ENCODE measurements around the gene GJA5.
A peak's percentile ranks its signal among the peaks of the same experiment; 100 is the strongest.

The GJA5 gene

GRCh38 chr1:147726168-147726567, 34.2 kb downstream of the GJA5 start:
- no peak for DNase-seq (ENCODE audit: low read depth)

DNA sequence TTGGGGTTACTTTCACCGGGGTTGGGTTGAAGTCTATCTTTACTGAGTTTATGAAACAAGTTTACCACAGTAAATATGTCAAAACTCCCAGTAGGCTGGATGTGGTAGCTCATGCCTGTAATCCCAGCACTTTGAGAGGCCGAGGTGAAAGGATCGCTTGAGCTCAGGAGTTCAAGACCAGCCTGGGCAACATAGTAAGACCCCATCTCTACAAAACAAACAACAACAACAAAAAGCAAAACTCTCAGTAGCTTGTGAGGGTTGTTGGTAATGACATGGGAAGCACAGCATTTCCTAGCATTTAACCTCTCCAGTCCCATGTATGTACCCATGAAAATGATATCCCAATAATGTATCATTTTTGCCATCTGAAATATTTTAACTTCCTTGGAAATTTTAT, 34.7 kb downstream of the GJA5 start:
- DNase-seq (ENCODE audit: low read depth), result no peak

DNA sequence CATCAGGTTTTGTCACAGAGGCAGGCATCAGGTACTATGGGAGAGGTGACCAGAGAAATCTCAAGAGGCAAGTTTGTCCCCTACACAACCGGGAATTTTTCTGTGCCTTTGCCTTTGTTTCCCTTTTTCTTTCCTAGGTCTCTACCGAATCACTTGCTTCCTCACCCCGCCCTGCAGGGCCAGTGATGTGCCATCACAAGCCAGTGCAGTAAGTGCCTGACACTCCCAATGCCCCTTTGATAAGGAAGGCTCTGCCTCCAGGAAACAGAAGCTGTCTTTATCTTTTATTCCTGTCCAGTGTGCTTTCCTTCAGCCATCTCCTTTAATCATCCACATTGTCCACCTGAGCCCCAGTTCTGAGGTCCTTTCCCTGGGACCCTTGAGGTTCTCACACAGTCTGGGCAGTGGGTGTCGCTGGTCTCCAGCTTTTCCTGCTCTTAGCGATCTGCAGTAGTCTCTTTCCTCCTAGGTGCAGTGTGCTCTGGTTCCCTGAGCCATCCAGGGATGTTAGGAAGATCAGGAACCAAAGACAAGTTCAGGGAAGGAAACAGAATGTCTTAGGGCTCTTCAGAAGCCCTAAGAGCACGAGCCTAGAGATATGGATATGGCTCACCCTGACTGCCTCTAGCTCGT, 36.6 kb downstream of the GJA5 start:
- DNase-seq (ENCODE audit: low read depth), result peak; percentile 60

- no peak for DNase-seq (ENCODE audit: low read depth)
Measured at GRCh38 chr1:147722124-147722523, 38.3 kb downstream of the GJA5 start.

DNA sequence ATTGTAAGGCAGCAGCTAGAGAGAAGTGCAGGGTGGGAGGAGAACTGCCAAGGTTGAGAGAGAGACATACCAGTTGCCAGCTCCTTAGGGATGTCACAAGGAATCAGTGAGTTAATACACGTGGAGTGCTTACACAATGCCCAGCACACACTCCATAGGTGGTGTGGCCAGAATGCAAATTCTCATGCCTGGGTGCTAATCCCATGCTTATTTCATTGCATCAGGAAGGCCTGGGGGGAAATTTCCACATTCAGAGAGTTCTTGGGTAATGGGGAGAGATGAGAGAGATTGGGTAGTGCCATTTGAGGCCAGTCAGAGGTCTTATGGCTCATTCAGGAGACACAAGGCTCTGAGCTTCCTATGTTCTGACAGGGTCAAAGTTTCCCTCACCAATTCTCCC, 38.7 kb downstream of the GJA5 start:
- no peak for DNase-seq (ENCODE audit: low read depth)

- no peak for DNase-seq (ENCODE audit: low read depth)
Measured at GRCh38 chr1:147720557-147720956, 39.8 kb downstream of the GJA5 start.

GRCh38 chr1:147719711-147720225, 40.6 kb downstream of the GJA5 start:
- no peak for DNase-seq (ENCODE audit: low read depth)

DNA sequence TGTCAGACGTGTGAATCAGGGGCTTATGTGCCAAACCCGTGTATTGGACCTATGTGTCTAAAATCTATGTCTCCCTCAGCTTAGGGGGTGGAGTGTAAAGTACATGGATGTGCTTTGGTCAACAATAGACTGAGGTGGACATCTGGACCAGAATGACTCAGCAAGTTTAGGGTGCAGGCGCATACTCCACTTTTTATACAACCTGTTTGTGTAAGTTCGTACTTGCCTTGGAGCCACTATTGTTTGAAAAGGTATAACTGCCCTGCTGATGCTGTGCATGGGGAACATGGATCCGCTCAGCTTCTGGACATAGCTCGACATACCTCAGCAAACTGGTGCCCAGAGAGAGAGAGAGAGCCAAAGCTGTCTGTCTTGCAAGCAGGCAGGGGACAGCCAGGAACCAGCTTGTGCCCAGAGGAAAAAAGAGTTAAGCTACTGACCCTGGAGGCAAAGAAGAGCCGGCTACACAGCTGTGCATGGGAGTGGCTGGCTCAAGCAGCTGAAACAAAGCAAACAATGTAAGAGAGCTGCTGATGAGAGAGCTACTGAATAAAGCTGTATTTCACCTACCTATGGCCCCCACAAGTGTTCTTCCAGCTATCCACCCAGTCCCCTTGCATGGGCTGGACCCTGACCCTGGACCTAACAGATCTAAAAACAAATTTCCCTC, 41.2 kb downstream of the GJA5 start:
- no peak for DNase-seq (ENCODE audit: low read depth)

DNA sequence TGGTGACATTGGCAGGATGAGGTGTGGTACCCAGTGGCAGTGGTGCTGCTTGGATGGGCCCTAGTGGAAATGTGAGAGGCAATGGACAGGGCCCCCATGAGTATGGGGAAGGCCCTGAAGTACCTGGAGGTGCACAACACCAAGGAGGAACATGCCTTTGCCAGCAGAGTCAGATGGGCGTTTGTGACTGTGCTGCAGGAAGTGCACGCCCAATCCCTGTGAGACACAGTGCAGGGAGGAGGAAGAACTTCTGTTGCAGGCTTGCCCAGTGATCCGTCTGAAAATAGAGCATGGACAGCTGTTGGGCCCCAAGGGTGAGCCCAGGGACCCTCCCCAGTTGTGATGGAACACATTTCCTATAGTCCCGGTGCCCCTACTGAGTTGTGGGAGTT, 42.7 kb downstream of the GJA5 start:
- no peak for DNase-seq (ENCODE audit: low read depth)

DNA sequence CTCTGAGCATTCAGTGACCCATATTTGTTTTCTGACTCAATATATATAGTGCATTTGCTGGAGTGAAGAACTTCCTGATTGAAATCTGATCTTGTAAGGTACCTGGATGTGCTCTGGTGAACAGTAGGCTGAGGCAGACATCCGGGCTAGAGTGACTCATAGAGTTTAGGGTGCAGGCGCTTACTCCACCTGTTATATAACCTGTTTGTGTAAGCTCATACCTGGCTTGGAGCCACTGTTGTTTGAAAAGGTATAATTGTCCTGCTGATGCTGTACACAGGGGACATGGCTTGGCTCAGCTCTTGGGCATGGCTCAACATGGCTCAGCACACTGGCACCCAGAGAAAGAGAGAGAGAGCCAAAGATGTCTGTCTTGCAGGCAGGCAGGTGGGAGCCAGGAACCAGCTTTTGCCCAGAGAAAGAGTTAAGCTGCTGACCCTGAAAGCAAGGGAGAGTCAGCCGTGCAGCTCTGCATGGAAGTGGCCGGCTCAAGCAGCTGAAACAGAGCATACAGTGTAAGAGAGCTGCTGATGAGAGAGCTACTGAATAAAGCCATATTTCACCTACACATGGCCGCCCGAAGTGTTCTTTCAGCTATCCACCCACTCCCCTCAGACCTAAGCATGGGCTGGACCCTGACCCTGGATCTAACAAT, 43.2 kb downstream of the GJA5 start:
- DNase-seq (ENCODE audit: low read depth), result peak; percentile 3

GRCh38 chr1:147712605-147713004, 47.8 kb downstream of the GJA5 start:
- DNase-seq (ENCODE audit: low read depth), result no peak
